Ascending aorta (tissue), 2 donors: ENCODE data around the gene CMIP. TPM values are rescaled to one million over a fixed set of nuclear protein-coding genes. Genes with fewer than 3 reads are reported as not detected.

ENCODE experiments used
- DNase-seq, 2 donors: peaks; one replicate each; pipeline ENCODE4 v3.0.0-alpha.2; 2019; ENCODE audit warnings: low spot score in 2 of 2
- H3K27ac ChIP-seq, 2 donors: fragments of 200-600 bp; sonication (generic); one replicate each; pipeline ENCODE4 v1.5.1; 2016 to 2017; ENCODE audit warnings: mild to moderate bottlenecking in 1 of 2
- H3K27me3 ChIP-seq: fragments of 200-600 bp; sonication (generic); one replicate; pipeline ENCODE4 v1.5.1; 2017
- H3K36me3 ChIP-seq, 2 donors: fragments of 200-600 bp; sonication (generic); one replicate each; pipeline ENCODE4 v1.5.1; 2016
- H3K4me1 ChIP-seq, 2 donors: fragments of 200-600 bp; sonication (generic); one replicate each; pipeline ENCODE4 v1.5.1; 2016 to 2017; ENCODE audit warnings: mild to moderate bottlenecking in 1 of 2
- H3K4me3 ChIP-seq, 2 donors: fragments of 200-600 bp; sonication (generic); one replicate each; pipeline ENCODE4 v1.5.1; 2016 to 2017; ENCODE audit warnings: mild to moderate bottlenecking in 1 of 2
- H3K9me3 ChIP-seq, 2 donors: fragments of 200-600 bp; sonication (generic); one replicate each; pipeline ENCODE4 v1.5.1; 2016
- intact Hi-C: fragments of 100-400 bp; cut with DNase I; formaldehyde crosslinking; loops from one replicate; pipeline ENCODE4 v1.15.1; 2023
- total RNA-seq: library from RNA; depleted of rRNA; stranded (reverse); fragments of >200 nt; gene quantifications from one replicate; pipeline ENCODE4 v1.1.0, GENCODE V29; 2016
- TF ChIP-seq, protein P1 (sequence below), 3 experiments: fragments of 200-600 bp in 2 of 3; fragments of 450-650 bp in 1 of 3; sonication (generic) in 2 of 3; IDR thresholded peaks; one replicate each; pipeline ENCODE4 v1.5.1; 2016 to 2019; ENCODE audit warnings: antibody characterized with exemption in 3 of 3, mild to moderate bottlenecking in 1 of 3, moderate library complexity in 1 of 3

The CMIP gene
- total RNA-seq, 1 donor from 2014 or later: 110 TPM

DNA sequence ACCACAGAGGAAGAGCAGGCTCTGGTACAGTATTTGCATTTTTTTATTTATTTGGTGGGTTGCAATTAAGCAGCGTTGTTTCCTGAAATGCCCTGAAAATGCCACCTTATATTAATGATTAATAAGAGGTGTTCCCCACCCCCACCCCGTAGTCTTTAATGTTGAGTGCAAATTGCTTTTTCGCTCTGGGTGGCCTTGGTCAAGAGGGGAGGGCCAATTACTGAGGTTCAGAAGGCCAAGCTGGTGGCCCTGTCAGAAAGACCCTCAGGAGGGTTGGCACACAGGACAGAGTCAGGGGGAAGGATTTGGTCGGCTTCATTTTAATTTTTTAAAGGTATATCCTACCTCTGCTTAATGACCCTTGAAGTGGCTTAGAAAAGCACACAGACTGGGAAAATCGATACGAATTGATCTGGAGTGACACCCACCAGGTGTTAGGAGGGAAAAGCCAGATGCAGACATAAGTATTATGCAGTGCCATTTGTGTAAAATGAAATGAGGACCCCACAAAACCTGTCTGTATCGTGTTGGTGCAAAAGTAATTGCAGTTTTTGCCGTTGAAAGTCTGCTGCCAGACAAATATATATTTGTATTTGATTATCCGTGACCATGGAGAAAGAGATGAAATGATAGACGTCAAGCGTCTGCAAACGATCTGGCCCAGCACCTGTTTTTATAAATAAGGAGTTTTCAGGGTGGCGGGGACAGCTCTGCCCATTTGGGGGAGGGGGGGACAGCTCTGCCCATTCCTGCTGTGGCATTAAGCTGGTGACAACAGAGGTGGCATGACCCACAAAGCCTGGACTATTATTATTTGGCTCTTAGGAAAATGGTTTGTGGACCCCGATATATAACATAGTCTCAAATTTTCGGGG is 190.7 kb downstream of the CMIP start:
- H3K36me3 ChIP-seq: no peaks in the 10 kb centered on the region
- intact Hi-C loops: no loop called here
- no peaks in the 10 kb centered on the region for H3K27me3 ChIP-seq
- H3K4me1 ChIP-seq: no peaks in the 10 kb centered on the region
- no peak for DNase-seq
- H3K27ac ChIP-seq: no peak overlapping the region
- no peak overlapping the region for H3K4me3 ChIP-seq
- no peaks in the 10 kb centered on the region for H3K9me3 ChIP-seq
- TF ChIP-seq, protein P1, sequence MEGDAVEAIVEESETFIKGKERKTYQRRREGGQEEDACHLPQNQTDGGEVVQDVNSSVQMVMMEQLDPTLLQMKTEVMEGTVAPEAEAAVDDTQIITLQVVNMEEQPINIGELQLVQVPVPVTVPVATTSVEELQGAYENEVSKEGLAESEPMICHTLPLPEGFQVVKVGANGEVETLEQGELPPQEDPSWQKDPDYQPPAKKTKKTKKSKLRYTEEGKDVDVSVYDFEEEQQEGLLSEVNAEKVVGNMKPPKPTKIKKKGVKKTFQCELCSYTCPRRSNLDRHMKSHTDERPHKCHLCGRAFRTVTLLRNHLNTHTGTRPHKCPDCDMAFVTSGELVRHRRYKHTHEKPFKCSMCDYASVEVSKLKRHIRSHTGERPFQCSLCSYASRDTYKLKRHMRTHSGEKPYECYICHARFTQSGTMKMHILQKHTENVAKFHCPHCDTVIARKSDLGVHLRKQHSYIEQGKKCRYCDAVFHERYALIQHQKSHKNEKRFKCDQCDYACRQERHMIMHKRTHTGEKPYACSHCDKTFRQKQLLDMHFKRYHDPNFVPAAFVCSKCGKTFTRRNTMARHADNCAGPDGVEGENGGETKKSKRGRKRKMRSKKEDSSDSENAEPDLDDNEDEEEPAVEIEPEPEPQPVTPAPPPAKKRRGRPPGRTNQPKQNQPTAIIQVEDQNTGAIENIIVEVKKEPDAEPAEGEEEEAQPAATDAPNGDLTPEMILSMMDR (IDR thresholded peaks at IDR 0.05): no peak

DNA sequence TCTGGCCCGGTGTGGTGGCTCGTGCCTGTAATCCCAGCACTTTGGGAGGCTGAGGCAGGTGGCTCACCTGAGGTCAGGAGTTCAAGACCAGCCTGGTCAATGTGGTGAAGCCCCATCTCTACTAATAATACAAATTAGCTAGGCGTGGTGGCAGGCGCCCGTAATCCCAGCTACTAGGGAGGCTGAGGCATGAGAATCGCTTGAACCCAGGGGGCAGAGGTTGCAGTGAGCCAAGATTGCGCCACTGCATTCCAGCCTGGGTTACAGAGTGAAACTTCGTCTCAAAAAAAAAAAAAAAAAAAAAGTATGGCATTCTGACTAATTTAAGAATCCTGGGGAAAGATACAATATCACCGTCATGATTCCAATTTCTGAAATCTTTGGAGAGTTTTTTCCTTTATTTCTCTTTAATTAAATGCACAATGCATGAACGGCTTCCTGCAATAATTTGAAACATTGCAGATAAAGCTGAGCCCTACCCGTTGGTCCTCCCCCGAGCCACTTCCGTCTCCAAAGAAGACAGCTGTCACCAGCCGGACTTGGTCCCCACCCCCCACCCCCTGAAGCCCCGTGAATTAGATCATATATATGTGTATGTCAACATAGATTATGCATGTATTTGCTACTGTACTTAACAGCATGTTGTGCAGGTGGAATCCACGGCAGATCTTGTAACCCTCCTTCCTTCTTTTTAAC is 191.8 kb downstream of the CMIP start:
- no peaks in the 10 kb centered on the region for H3K9me3 ChIP-seq
- no peak for DNase-seq

DNA sequence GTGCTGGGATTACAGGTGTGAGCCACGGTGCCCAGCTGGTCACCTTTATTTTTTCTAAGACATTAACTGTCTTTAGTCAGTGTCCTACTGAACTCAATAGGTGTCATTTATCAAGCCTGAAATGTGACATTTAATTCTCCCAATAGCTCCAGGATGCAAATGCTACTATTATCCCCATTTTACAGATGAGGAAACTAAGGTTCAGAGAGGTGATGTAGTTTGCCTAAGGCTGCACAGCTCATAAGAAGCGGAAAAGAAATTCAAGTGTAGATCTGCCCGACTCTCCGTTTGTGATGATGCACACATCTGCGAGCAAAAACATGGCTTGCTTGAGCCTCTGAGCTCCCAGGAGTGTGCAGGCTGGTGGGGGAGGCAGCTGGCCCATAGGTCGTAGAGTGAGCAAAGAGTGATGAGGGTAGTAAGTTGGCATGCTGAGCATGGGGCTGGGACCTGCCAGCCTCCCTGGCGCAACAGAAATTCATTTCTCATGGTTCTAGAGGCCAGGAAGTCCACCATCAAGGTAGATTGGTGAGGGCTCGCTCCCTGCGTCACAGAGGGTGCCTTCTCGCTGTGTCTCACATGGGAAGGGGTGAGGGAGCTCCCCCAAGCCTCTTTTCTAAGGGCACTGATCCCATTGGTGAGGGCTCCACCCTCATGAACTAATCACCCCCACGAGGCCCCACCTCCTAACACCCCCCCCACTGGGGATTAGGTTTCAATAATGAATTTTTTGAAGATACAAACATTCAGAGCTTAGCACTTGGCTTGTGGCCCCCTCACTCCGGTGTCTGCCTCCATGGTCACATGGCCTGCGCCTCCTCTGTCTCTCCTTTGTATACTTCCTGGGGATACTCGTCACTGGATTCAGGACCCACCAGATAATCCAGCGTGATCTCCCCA is 193.0 kb downstream of the CMIP start:
- Histone ChIP-seq H3K9me3 (no peaks in the 10 kb centered on the region), H3K4me3 (no peak overlapping the region), H3K36me3 (no peaks in the 10 kb centered on the region), H3K27ac (no peak overlapping the region), H3K4me1 (no peaks in the 10 kb centered on the region), H3K27me3 (no peaks in the 10 kb centered on the region)
- no peak for DNase-seq
- intact Hi-C loops: no loop called here
- TF ChIP-seq, protein P1 (IDR thresholded peaks at IDR 0.05): no peak

More for the DNA sequence above, 191.8 kb downstream of the CMIP start:
- no peak overlapping the region for H3K27ac ChIP-seq
- H3K4me1 ChIP-seq: no peaks in the 10 kb centered on the region
- TF ChIP-seq, protein P1 (IDR thresholded peaks at IDR 0.05): no peak
- intact Hi-C loops: no loop called here
- no peaks in the 10 kb centered on the region for H3K27me3 ChIP-seq
- no peaks in the 10 kb centered on the region for H3K36me3 ChIP-seq
- no peak overlapping the region for H3K4me3 ChIP-seq

DNA sequence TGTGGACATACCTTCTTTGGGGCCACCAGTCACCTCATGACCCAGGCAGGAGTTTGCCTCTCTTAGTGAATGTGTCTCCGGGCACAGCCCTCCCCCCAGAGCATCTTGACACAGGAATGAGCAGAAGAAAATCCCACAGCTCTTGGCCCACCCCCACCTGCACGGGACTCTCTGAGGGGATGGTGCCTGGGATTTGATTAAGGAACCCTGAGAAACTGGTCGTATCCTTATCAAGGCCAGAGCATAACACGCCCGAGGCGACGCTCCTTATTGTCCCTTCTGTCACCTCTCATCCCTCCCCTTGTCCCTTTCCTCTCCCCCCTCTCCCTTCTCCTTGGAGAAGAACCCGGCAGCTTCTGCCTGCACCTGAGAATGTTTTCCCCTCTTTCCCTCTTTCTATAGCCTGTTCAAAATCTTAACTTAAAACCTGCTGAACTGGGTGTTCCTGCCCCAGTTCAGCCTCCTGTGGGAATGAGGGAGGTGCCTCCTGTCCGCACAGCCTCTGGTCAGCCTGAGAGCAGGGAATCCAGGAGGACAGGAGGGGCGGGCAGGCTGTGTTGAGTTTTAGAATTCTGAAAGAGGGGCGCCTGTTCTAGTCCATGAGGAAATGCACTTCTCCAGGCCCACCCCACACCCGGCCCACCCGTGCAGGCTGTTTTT is 193.8 kb downstream of the CMIP start:
- DNase-seq: no peak
- H3K9me3 ChIP-seq: no peaks in the 10 kb centered on the region
- TF ChIP-seq, protein P1 (IDR thresholded peaks at IDR 0.05): no peak
- no peak overlapping the region for H3K27ac ChIP-seq
- H3K4me1 ChIP-seq: no peaks in the 10 kb centered on the region
- H3K36me3 ChIP-seq: no peaks in the 10 kb centered on the region
- H3K4me3 ChIP-seq: no peak overlapping the region
- intact Hi-C loops: no loop called here
- no peaks in the 10 kb centered on the region for H3K27me3 ChIP-seq

DNA sequence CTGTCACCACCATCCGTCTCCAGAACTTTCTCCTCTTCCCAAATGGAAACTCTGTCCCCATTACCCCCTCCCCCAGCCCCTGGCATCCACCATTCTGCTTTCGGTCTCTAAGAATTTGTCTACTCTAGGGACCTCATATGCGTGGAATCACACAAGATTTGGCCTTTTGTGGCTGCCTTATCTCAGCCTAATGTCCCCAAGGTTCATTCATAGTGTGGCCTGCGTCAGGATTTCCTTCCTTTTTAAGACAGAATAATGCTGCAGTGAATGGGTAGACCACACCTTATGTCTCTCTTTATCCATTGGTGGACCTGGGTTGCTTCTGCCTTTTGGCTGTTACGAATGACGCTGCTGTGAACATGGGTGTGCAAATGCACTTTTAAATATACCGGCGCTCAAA is 194.7 kb downstream of the CMIP start:
- Histone ChIP-seq H3K36me3 (no peaks in the 10 kb centered on the region), H3K9me3 (no peaks in the 10 kb centered on the region), H3K27ac (no peak overlapping the region), H3K4me3 (no peak overlapping the region), H3K4me1 (no peaks in the 10 kb centered on the region), H3K27me3 (no peaks in the 10 kb centered on the region)
- intact Hi-C loops: no loop called here
- TF ChIP-seq, protein P1 (IDR thresholded peaks at IDR 0.05): no peak
- no peak for DNase-seq
